OCI-LY7 (cell line): ENCODE measurements around the gene NEURL2. TPM values are rescaled to one million over a fixed set of nuclear protein-coding genes. Genes with fewer than 3 reads are reported as not detected.

ENCODE experiments used
- BruUV-seq: library from RNA; stranded (reverse); fragments of 400-500 nt; replicated peaks from 2 replicates; lab custom pipeline; 2021; lab: Mats Ljungman, UMichigan
- CTCF ChIA-PET: fragments of 300-600 bp; sonication (Branson Sonifier 250); formaldehyde crosslinking; loops from one replicate; lab custom pipeline; 2022; ENCODE audit warnings: antibody characterized with exemption; ENCODE audit not compliant: unreplicated experiment; lab: Charles Lee
- POLR2A ChIA-PET: fragments of 300-600 bp; sonication (Branson Sonifier 250); formaldehyde crosslinking; loops from one replicate; lab custom pipeline; 2022; ENCODE audit warnings: antibody characterized with exemption; lab: Charles Lee
- DNase-seq: peaks from one replicate; pipeline ENCODE4 v3.0.0-alpha.2; 2015; ENCODE audit warnings: low spot score
- H2AFZ ChIP-seq: fragments of 200-600 bp; sonication (generic), shearing (Covaris generic); 2 replicates; pipeline ENCODE4 v1.6.1; 2014; ENCODE audit warnings: mild to moderate bottlenecking, antibody characterized with exemption, low read length, moderate library complexity
- H3K27ac ChIP-seq: fragments of 200-600 bp; sonication (generic); 2 replicates; pipeline ENCODE4 v1.5.1; 2014; ENCODE audit warnings: mixed run types, low read depth, mild to moderate bottlenecking, moderate library complexity, low read length, inconsistent platforms; ENCODE audit not compliant: poor library complexity, severe bottlenecking
- H3K36me3 ChIP-seq: fragments of 200-600 bp; sonication (generic); 2 replicates; pipeline ENCODE4 v1.6.1; 2014; ENCODE audit warnings: mild to moderate bottlenecking, antibody characterized with exemption, low read length, moderate library complexity, mixed read lengths; ENCODE audit not compliant: insufficient read depth
- H3K4me1 ChIP-seq: fragments of 200-600 bp; sonication (generic); 2 replicates; pipeline ENCODE4 v1.5.1; 2014; ENCODE audit warnings: mild to moderate bottlenecking, low read length; ENCODE audit not compliant: insufficient read depth, poor library complexity, severe bottlenecking
- H3K4me2 ChIP-seq: fragments of 200-600 bp; sonication (generic); 2 replicates; pipeline ENCODE4 v1.6.1; 2014; ENCODE audit warnings: mild to moderate bottlenecking, low read length
- H3K4me3 ChIP-seq: fragments of 200-600 bp; sonication (generic); 2 replicates; pipeline ENCODE4 v1.5.1; 2014; ENCODE audit warnings: mild to moderate bottlenecking, low read depth, low read length; ENCODE audit not compliant: poor library complexity, severe bottlenecking
- H3K79me2 ChIP-seq: fragments of 200-600 bp; sonication (generic); 2 replicates; pipeline ENCODE4 v1.6.1; 2016; ENCODE audit warnings: low read depth, mild to moderate bottlenecking, low read length, moderate library complexity, mixed read lengths; ENCODE audit not compliant: insufficient read depth
- H3K9me2 ChIP-seq: fragments of 200-600 bp; sonication (generic); 2 replicates; pipeline ENCODE4 v1.6.1; 2016; ENCODE audit warnings: mild to moderate bottlenecking, low read length, mixed read lengths; ENCODE audit not compliant: insufficient read depth
- H3K9me3 ChIP-seq: fragments of 200-600 bp; sonication (generic); 2 replicates; pipeline ENCODE4 v1.6.1; 2014; ENCODE audit warnings: mild to moderate bottlenecking, mixed run types, low read length, mixed read lengths
- H4K20me1 ChIP-seq: fragments of 200-600 bp; sonication (generic); 2 replicates; pipeline ENCODE4 v1.6.1; 2014; ENCODE audit warnings: mild to moderate bottlenecking, antibody characterized with exemption, low read length, moderate library complexity, mixed read lengths; ENCODE audit not compliant: insufficient read depth
- CTCF ChIP-seq: fragments of 200-600 bp; sonication (generic); conservative IDR thresholded peaks from 2 replicates; pipeline ENCODE4 v1.5.1; 2014; ENCODE audit warnings: mild to moderate bottlenecking, antibody characterized with exemption, low read length, moderate library complexity, mixed read lengths
- EZH2phosphoT487 ChIP-seq: fragments of 200-600 bp; sonication (generic); IDR thresholded peaks from 2 replicates; pipeline ENCODE4 v1.6.1; 2018; ENCODE audit warnings: low read depth, borderline replicate concordance, mild to moderate bottlenecking, mixed run types, antibody characterized with exemption, low read length, moderate library complexity, mixed read lengths
- intact Hi-C: fragments of 100-400 bp; cut with micrococcal nuclease; formaldehyde crosslinking; loops from one replicate; pipeline ENCODE4 v1.10.0; 2022; ENCODE audit not compliant: unreplicated experiment
- total RNA-seq, 2 experiments: library from RNA; depleted of rRNA in 1 of 2; stranded (reverse); fragments of >200 nt in 1 of 2; shearing (Covaris generic) in 1 of 2; gene quantifications; 2 replicates each; pipeline ENCODE4 v1.2.3, GENCODE V29; 2014 to 2022

Gene NEURL2
- total RNA-seq, 2 experiments from 2014 or later, result 9.9 to 10.7 TPM

- TF ChIP-seq EZH2phosphoT487 (no peak), CTCF (no peak)
- DNase-seq, result no peak
- POLR2A ChIA-PET, result interaction anchor here (0.6 to 1.5 kb wide), 5 partner anchors 15 to 348 kb away, joined by 3 to 6 read pairs (median 3); partner anchors contain the start of genes PCIF1 and ZSWIM1
- Histone ChIP-seq H3K36me3 (no peaks in the 10 kb centered on the region), H3K27ac (no peak overlapping the region), H3K4me2 (no peak overlapping the region), H3K79me2 (no peaks in the 10 kb centered on the region), H3K4me3 (no peak overlapping the region), H3K9me3 (no peaks in the 10 kb centered on the region), H4K20me1 (no peaks in the 10 kb centered on the region), H3K9me2 (no peaks in the 10 kb centered on the region), H3K4me1 (no peaks in the 10 kb centered on the region), H2AFZ (no peak overlapping the region)
- intact Hi-C loops, result no loop called here
- no TSS peak for BruUV-seq
- CTCF ChIA-PET, result no interaction called here
Observed at GRCh38 chr20:45919542-45920399, 28.8 kb upstream of the NEURL2 start.

- no TSS peak for BruUV-seq
- Histone ChIP-seq H3K4me2 (no peak overlapping the region), H3K79me2 (no peaks in the 10 kb centered on the region), H3K36me3 (no peaks in the 10 kb centered on the region), H3K9me3 (no peaks in the 10 kb centered on the region), H3K4me1 (no peaks in the 10 kb centered on the region), H3K9me2 (no peaks in the 10 kb centered on the region), H3K27ac (no peak overlapping the region), H4K20me1 (no peaks in the 10 kb centered on the region), H2AFZ (no peak overlapping the region), H3K4me3 (no peak overlapping the region)
- intact Hi-C loops, result no loop called here
- CTCF ChIA-PET, result no interaction called here
- TF ChIP-seq CTCF (no peak), EZH2phosphoT487 (no peak)
- POLR2A ChIA-PET, result interaction anchor here (0.6 to 1.4 kb wide), 5 partner anchors 8 to 52 kb away, joined by 3 to 6 read pairs (median 4); partner anchors contain the start of genes PCIF1 and ZSWIM1
- DNase-seq, result no peak
Observed at GRCh38 chr20:45918779-45919537, 27.9 kb upstream of the NEURL2 start.
